ENCODE results near the gene PIK3R2. TPM values are rescaled to one million over a fixed set of nuclear protein-coding genes. Genes with fewer than 3 reads are reported as not detected.

The PIK3R2 gene
- total and polyA plus RNA-seq, 3 experiments from 2014 or later: 5.7 to 17.9 (median 17.7) TPM

DNA sequence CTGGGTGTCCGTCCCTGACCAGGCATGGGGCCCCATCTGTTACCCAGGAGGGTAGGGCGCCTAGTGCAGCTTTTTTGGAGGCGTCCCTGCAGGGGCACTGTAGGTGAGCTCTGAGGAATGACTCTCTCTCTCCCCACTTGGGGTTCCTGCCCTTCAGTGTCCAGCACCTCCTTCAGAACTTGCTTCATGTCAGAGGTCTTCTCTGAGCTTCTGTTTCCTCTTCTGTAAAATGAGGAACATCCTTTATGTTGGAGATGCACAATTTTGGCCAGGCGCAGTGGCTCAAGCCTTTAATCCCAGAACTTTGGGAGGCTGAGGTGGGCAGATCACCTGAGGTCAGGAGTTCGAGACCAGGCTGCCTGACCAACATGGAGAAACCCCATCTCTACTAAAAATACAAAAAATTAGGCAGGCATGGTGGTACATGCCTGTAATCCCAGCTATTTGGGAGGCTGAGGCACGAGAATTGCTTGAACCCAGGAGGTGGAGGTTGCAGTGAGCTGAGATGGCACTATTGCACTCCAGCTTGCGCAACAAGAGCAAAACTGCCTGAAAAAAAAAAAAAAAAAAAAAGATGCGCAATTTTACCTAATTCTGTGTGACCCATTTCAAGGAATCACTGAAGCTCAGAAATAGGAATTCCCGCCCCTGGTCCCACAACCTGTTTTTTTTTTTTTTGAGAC is 15.2 kb upstream of the PIK3R2 start:
- Histone ChIP-seq H3K4me3 (ENCODE audit: low read length) (no peak overlapping the region), H3K36me3 (ENCODE audit: insufficient read depth, low read length) (peaks cover 35% of the 10 kb centered on the region), H3K27me3 (ENCODE audit: insufficient read depth, low read length, poor library complexity, severe bottlenecking) (no peaks in the 10 kb centered on the region), H3K4me1 (ENCODE audit: insufficient read depth, low read length) (no peaks in the 10 kb centered on the region), H3K9me3 (ENCODE audit: low read length) (no peaks in the 10 kb centered on the region), H3K27ac (ENCODE audit: low read depth, low read length) (no peak overlapping the region)
- Mint-ChIP-seq H3K4me3 (no peak overlapping the region), H3K4me1 (no peaks in the 10 kb centered on the region), H3K9me3 (no peaks in the 10 kb centered on the region), H3K27me3 (no peaks in the 10 kb centered on the region), H3K27ac (no peak overlapping the region), H3K36me3 (peaks cover 4 to 76% (median 13%) of the 10 kb centered on the region in 3 donors)
- ChIA-PET POLR2A (no interaction called here), CTCF (interaction anchor here (0.6 to 1.0 kb wide), 2 partner anchors 8 to 11 kb away, joined by 4 read pairs; no protein-coding TSS in a partner anchor)
- DNase-seq: no peak

DNA sequence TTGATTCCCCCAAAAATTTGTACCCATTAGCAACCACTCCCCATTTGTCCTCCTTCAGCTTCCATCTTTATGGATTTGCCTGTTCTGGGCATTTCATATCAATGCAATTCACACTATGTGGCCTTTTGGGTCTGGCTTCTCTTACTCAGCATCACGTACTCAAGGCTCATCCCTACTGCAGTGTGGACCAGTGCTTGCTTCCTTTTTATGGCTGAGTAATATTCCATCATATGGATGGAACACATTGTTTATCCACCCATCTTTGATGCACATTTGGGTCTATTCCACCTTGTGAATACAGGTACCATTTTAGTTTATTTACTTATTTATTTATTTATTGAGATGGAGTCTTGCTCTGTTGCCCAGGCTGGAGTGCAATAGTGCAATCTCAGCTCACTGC is 12.5 kb upstream of the PIK3R2 start:
- CTCF ChIA-PET: interaction anchor here (1.2 kb wide), 1 partner anchor 20 kb away, joined by 3 read pairs; no protein-coding TSS in a partner anchor
- H3K36me3 Mint-ChIP-seq: peaks cover 4 to 82% (median 10%) of the 10 kb centered on the region in 3 donors
- Histone ChIP-seq H3K36me3 (ENCODE audit: insufficient read depth, low read length) (peaks cover 47% of the 10 kb centered on the region), H3K4me1 (ENCODE audit: insufficient read depth, low read length) (no peaks in the 10 kb centered on the region), H3K27me3 (ENCODE audit: insufficient read depth, low read length, poor library complexity, severe bottlenecking) (no peaks in the 10 kb centered on the region), H3K4me3 (ENCODE audit: low read length) (no peak overlapping the region), H3K9me3 (ENCODE audit: low read length) (no peaks in the 10 kb centered on the region), H3K27ac (ENCODE audit: low read depth, low read length) (no peak overlapping the region)
- H3K4me1 Mint-ChIP-seq: no peaks in the 10 kb centered on the region
- H3K9me3 Mint-ChIP-seq: no peaks in the 10 kb centered on the region
- no peak overlapping the region for H3K4me3 Mint-ChIP-seq
- POLR2A ChIA-PET: no interaction called here
- no peak for DNase-seq
- no peaks in the 10 kb centered on the region for H3K27me3 Mint-ChIP-seq
- H3K27ac Mint-ChIP-seq: no peak overlapping the region

DNA sequence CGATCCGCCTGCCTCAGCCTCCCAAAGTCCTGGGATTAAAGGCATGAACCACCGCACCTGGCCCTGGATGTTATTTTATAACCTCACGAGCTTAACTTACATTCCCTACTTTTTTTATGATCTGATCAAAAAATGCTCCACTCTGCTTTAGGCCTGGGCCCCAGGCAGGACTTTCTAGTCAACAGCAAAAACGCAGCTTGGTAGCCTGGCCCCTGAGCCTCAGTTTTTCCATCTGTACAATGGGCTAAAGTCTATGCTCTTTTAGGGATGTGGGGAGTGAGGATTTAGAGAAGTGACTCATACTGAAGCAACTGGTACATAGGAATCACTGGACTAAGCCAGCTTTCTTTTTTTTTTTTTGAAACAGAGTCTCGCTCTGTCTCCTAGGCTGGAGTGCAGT is 11.9 kb upstream of the PIK3R2 start:
- Mint-ChIP-seq H3K9me3 (no peaks in the 10 kb centered on the region), H3K4me1 (no peaks in the 10 kb centered on the region), H3K4me3 (no peak overlapping the region), H3K27ac (no peak overlapping the region), H3K36me3 (peaks cover 4 to 82% (median 10%) of the 10 kb centered on the region in 3 donors), H3K27me3 (no peaks in the 10 kb centered on the region)
- no peaks in the 10 kb centered on the region for H3K4me1 ChIP-seq (ENCODE audit: insufficient read depth, low read length)
- ChIA-PET CTCF (interaction anchor here (0.7 to 1.2 kb wide), 2 partner anchors 11 to 20 kb away, joined by 3 read pairs; no protein-coding TSS in a partner anchor), POLR2A (interaction anchor here (0.6 kb wide), 1 partner anchor 161 kb away, joined by 7 read pairs; no protein-coding TSS in a partner anchor)
- no peak overlapping the region for H3K27ac ChIP-seq (ENCODE audit: low read depth, low read length)
- DNase-seq: no peak
- no peaks in the 10 kb centered on the region for H3K9me3 ChIP-seq (ENCODE audit: low read length)
- H3K4me3 ChIP-seq (ENCODE audit: low read length): no peak overlapping the region
- no peaks in the 10 kb centered on the region for H3K27me3 ChIP-seq (ENCODE audit: insufficient read depth, low read length, poor library complexity, severe bottlenecking)
- H3K36me3 ChIP-seq (ENCODE audit: insufficient read depth, low read length): peaks cover 45% of the 10 kb centered on the region

DNA sequence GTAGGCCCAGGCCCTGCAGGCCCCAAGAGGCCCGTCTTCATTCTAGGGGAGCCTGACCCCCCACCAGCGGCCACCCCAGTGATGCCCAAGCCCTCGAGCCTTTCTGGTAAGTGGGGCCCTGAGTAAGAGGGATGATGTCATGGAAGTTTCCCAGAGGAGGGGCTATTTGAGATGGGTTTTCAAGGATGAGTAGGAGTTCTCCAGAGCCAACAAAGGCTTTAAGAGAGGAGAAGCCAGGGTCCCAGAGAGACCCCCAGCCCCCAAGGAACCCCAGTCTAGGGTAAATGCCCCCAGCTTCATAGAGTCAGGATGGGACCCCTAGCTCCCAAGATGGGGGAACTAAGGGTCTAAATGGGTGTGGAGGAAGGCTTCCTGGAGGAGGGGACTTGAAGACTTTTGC is 9.1 kb upstream of the PIK3R2 start:
- no peaks in the 10 kb centered on the region for H3K27me3 ChIP-seq (ENCODE audit: insufficient read depth, low read length, poor library complexity, severe bottlenecking)
- peaks cover 46% of the 10 kb centered on the region for H3K36me3 ChIP-seq (ENCODE audit: insufficient read depth, low read length)
- H3K4me3 ChIP-seq (ENCODE audit: low read length): no peak overlapping the region
- Mint-ChIP-seq H3K36me3 (peaks cover 4 to 82% (median 12%) of the 10 kb centered on the region in 3 donors), H3K27me3 (no peaks in the 10 kb centered on the region), H3K9me3 (no peaks in the 10 kb centered on the region), H3K4me3 (no peak overlapping the region), H3K27ac (peak overlapping the region in 1 of 8 donors; percentile 57), H3K4me1 (peaks cover 0 to 6% (median 6%) of the 10 kb centered on the region in 3 donors)
- no peak overlapping the region for H3K27ac ChIP-seq (ENCODE audit: low read depth, low read length)
- DNase-seq: no peak
- no peaks in the 10 kb centered on the region for H3K9me3 ChIP-seq (ENCODE audit: low read length)
- ChIA-PET CTCF (interaction anchor here (1.2 to 2.2 kb wide), 3 partner anchors 8 to 135 kb away, joined by 3 to 5 read pairs (median 4); partner anchors contain the start of gene PIK3R2), POLR2A (interaction anchor here (0.5 kb wide), 1 partner anchor 11 kb away, joined by 3 read pairs; no protein-coding TSS in a partner anchor)
- no peaks in the 10 kb centered on the region for H3K4me1 ChIP-seq (ENCODE audit: insufficient read depth, low read length)

DNA sequence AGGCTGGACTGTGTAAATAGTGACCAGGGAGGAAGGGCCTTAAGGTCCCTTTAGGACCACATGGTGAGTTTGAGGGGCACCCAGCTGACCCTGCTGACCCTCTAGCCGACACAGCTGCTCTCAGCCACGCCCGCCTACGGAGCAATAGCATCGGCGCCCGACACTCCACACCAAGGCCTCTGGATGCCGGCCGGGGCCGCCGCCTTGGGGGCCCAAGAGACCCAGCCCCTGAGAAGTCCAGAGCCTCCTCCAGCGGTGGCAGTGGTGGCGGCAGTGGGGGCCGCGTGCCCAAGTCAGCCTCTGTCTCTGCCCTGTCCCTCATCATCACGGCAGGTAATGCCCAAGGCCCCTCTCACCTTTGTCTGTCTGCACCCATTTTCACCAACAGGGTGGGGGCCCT is 8.6 kb upstream of the PIK3R2 start:
- H3K27ac Mint-ChIP-seq: peak overlapping the region in 1 of 8 donors; percentile 57
- no peaks in the 10 kb centered on the region for H3K4me1 ChIP-seq (ENCODE audit: insufficient read depth, low read length)
- DNase-seq: no peak
- no peak overlapping the region for H3K4me3 Mint-ChIP-seq
- H3K9me3 ChIP-seq (ENCODE audit: low read length): no peaks in the 10 kb centered on the region
- no peaks in the 10 kb centered on the region for H3K27me3 Mint-ChIP-seq
- H3K27ac ChIP-seq (ENCODE audit: low read depth, low read length): no peak overlapping the region
- H3K36me3 Mint-ChIP-seq: peaks cover 4 to 79% (median 10%) of the 10 kb centered on the region in 3 donors
- H3K9me3 Mint-ChIP-seq: no peaks in the 10 kb centered on the region
- ChIA-PET CTCF (interaction anchor here (1.2 to 2.2 kb wide), 3 partner anchors 8 to 135 kb away, joined by 3 to 5 read pairs (median 4); partner anchors contain the start of gene PIK3R2), POLR2A (interaction anchor here (0.5 kb wide), 1 partner anchor 10 kb away, joined by 3 read pairs; no protein-coding TSS in a partner anchor)
- no peak overlapping the region for H3K4me3 ChIP-seq (ENCODE audit: low read length)
- peaks cover 0 to 8% (median 7%) of the 10 kb centered on the region in 3 donors for H3K4me1 Mint-ChIP-seq
- H3K36me3 ChIP-seq (ENCODE audit: insufficient read depth, low read length): peaks cover 46% of the 10 kb centered on the region
- H3K27me3 ChIP-seq (ENCODE audit: insufficient read depth, low read length, poor library complexity, severe bottlenecking): no peaks in the 10 kb centered on the region

DNA sequence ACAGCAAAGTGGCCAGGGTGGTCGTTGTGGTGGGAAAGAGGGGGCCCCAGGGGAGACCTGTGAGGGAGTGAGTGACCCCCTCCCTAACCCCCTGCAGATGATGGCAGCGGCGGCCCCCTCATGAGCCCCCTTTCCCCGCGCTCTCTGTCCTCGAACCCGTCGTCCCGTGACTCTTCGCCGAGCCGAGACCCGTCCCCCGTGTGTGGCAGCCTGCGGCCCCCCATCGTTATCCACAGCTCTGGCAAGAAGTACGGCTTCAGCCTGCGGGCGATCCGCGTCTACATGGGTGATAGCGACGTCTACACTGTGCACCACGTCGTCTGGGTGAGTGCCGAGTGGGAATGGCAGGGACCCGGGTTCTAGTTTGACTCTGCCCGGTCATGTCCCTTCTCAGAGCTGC is 8.1 kb upstream of the PIK3R2 start:
- no peak for DNase-seq
- Histone ChIP-seq H3K27ac (ENCODE audit: low read depth, low read length) (no peak overlapping the region), H3K4me1 (ENCODE audit: insufficient read depth, low read length) (no peaks in the 10 kb centered on the region), H3K27me3 (ENCODE audit: insufficient read depth, low read length, poor library complexity, severe bottlenecking) (no peaks in the 10 kb centered on the region), H3K4me3 (ENCODE audit: low read length) (no peak overlapping the region), H3K9me3 (ENCODE audit: low read length) (no peaks in the 10 kb centered on the region), H3K36me3 (ENCODE audit: insufficient read depth, low read length) (peaks cover 46% of the 10 kb centered on the region)
- POLR2A ChIA-PET: no interaction called here
- Mint-ChIP-seq H3K4me1 (peaks cover 0 to 9% (median 8%) of the 10 kb centered on the region in 3 donors), H3K4me3 (no peak overlapping the region), H3K9me3 (no peaks in the 10 kb centered on the region), H3K27me3 (no peaks in the 10 kb centered on the region), H3K36me3 (peaks cover 4 to 79% (median 10%) of the 10 kb centered on the region in 3 donors), H3K27ac (peak overlapping the region in 2 of 8 donors; percentile 11 to 58)
- CTCF ChIA-PET: interaction anchor here (0.6 to 1.3 kb wide), 3 partner anchors 32 to 205 kb away, joined by 3 to 4 read pairs (median 3); no protein-coding TSS in a partner anchor

DNA sequence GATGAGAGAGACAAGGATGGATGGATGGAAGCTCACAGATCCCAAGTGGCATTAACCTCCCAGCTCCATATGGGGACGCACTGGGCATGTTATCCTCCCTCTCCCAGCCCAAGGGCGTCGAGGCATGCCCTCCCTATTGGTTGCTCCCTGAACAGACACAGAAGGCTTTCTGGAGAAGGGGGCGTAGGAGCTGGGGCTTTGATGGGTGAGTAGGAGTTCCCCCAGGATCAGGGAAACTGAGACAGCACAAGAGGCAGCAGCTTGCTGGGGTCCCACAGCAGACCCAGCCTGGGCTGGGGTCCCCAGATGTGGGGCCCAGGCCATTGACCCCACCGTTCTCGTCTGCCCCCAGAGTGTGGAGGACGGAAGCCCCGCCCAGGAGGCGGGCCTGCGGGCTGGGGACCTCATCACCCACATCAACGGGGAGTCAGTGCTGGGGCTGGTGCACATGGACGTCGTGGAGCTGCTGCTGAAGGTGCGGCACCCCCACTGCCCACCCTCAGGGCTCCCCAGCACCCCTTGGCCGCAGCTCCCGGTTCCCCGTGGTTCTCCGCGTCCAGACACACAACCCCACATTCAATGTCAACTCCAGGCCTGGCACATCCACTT is 7.5 kb upstream of the PIK3R2 start:
- ChIA-PET POLR2A (no interaction called here), CTCF (interaction anchor here (0.6 to 1.4 kb wide), 4 partner anchors 32 to 206 kb away, joined by 3 to 4 read pairs (median 3); no protein-coding TSS in a partner anchor)
- Histone ChIP-seq H3K36me3 (ENCODE audit: insufficient read depth, low read length) (peaks cover 43% of the 10 kb centered on the region), H3K27ac (ENCODE audit: low read depth, low read length) (no peak overlapping the region), H3K27me3 (ENCODE audit: insufficient read depth, low read length, poor library complexity, severe bottlenecking) (no peaks in the 10 kb centered on the region), H3K9me3 (ENCODE audit: low read length) (no peaks in the 10 kb centered on the region), H3K4me1 (ENCODE audit: insufficient read depth, low read length) (no peaks in the 10 kb centered on the region), H3K4me3 (ENCODE audit: low read length) (no peak overlapping the region)
- no peak for DNase-seq
- Mint-ChIP-seq H3K4me3 (no peak overlapping the region), H3K4me1 (peaks cover 0 to 9% (median 8%) of the 10 kb centered on the region in 3 donors), H3K9me3 (no peaks in the 10 kb centered on the region), H3K27ac (peak overlapping the region in 3 of 8 donors; percentile 11 to 76 (median 58)), H3K36me3 (peaks cover under 1 to 77% (median 7%) of the 10 kb centered on the region in 3 donors), H3K27me3 (no peaks in the 10 kb centered on the region)

DNA sequence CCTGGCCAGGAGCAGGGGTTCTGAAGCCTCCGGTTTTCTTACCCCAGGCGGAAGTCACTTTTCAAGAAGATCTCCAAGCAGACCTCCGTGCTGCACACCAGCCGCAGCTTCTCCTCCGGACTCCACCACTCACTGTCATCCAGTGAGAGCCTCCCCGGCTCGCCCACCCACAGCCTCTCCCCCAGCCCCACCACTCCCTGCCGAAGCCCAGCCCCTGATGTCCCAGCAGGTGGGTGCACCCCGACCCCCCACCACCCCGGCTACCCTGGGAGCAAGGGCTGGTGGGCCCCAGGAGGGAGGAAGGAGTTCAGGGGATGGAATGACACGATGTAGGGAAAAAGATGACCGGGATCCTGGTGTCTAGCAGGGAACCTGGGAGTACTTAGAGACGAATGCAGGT is 5.6 kb upstream of the PIK3R2 start:
- Mint-ChIP-seq H3K27me3 (no peaks in the 10 kb centered on the region), H3K27ac (peak overlapping the region in 3 of 8 donors; percentile 8 to 77 (median 45))
- peaks cover 36% of the 10 kb centered on the region for H3K36me3 ChIP-seq (ENCODE audit: insufficient read depth, low read length)

More for the DNA sequence above, 5.6 kb upstream of the PIK3R2 start:
- H3K4me1 ChIP-seq (ENCODE audit: insufficient read depth, low read length): peaks cover 11% of the 10 kb centered on the region
- H3K27me3 ChIP-seq (ENCODE audit: insufficient read depth, low read length, poor library complexity, severe bottlenecking): no peaks in the 10 kb centered on the region
- H3K4me3 ChIP-seq (ENCODE audit: low read length): no peak overlapping the region
- POLR2A ChIA-PET: no interaction called here
- no peak overlapping the region for H3K27ac ChIP-seq (ENCODE audit: low read depth, low read length)
- Mint-ChIP-seq H3K4me1 (peaks cover 11 to 21% (median 17%) of the 10 kb centered on the region in 3 donors), H3K36me3 (peaks cover 0 to 67% (median 5%) of the 10 kb centered on the region in 3 donors), H3K4me3 (no peak overlapping the region), H3K9me3 (no peaks in the 10 kb centered on the region)
- H3K9me3 ChIP-seq (ENCODE audit: low read length): no peaks in the 10 kb centered on the region
- DNase-seq: no peak
- CTCF ChIA-PET: no interaction called here

All from CD8-positive, alpha-beta memory T cell (primary cell).